Stomach (tissue), 9 donors: ENCODE data around the gene DOCK3. TPM values are rescaled to one million over a fixed set of nuclear protein-coding genes. Genes with fewer than 3 reads are reported as not detected.

Experiments used
- DNase-seq, 2 donors: peaks; one replicate each; pipeline versions ENCODE4 v3.0.0 to v3.0.0-alpha.2; 2013 to 2019
- H3K27ac ChIP-seq, 5 donors: fragments of 200-600 bp in 4 of 5; sonication (generic) in 4 of 5; one replicate each; pipeline ENCODE4 v1.5.1; 2013 to 2019; ENCODE audit warnings: mild to moderate bottlenecking in 1 of 5, moderate library complexity in 1 of 5
- H3K27me3 ChIP-seq, 3 donors: fragments of 200-600 bp; sonication (generic); one replicate each; pipeline ENCODE4 v1.5.1; 2017 to 2019; ENCODE audit warnings: mixed run types in 1 of 3
- H3K36me3 ChIP-seq, 4 donors: fragments of 200-600 bp; sonication (generic); 1 replicate in 3 of 4; 2 replicates in 1 of 4; pipeline ENCODE4 v1.5.1; 2016 to 2019
- H3K4me1 ChIP-seq, 4 donors: fragments of 200-600 bp; sonication (generic); one replicate each; pipeline ENCODE4 v1.5.1; 2016 to 2019
- H3K4me3 ChIP-seq, 4 donors: fragments of 200-600 bp; sonication (generic) in 3 of 4; one replicate each; pipeline ENCODE4 v1.5.1; 2016 to 2019; ENCODE audit warnings: mild to moderate bottlenecking in 1 of 4
- H3K9me3 ChIP-seq, 4 donors: fragments of 200-600 bp; sonication (generic); one replicate each; pipeline ENCODE4 v1.5.1; 2016 to 2019
- EP300 ChIP-seq: sonication (generic); formaldehyde crosslinking; IDR thresholded peaks from one replicate; pipeline ENCODE4 v1.6.1; 2017; ENCODE audit warnings: antibody characterized with exemption
- POLR2A ChIP-seq, 4 donors: fragments of 450-650 bp; IDR thresholded peaks; one replicate each; pipeline ENCODE4 v1.6.1; 2016; ENCODE audit warnings: antibody characterized with exemption in 4 of 4, control low read depth in 2 of 4, mild to moderate bottlenecking in 1 of 4, moderate library complexity in 1 of 4
- POLR2AphosphoS5 ChIP-seq, 3 donors: sonication (generic); formaldehyde crosslinking; IDR thresholded peaks; one replicate each; pipeline ENCODE4 v1.6.1; 2016; ENCODE audit warnings: antibody characterized with exemption in 3 of 3
- WGBS, 5 donors: extraction: QIAGEN DNeasy Blood & Tissue Kit in 3 of 5; methylation state at CpG; one replicate each; pipeline versions ENCODE4 v1.1.5 to v1.1.7; 2013 to 2018; 5-methylcytosine and 5-hydroxymethylcytosine counted together
- intact Hi-C: fragments of 100-400 bp; cut with DNase I; formaldehyde crosslinking; loops from one replicate; pipeline ENCODE4 v1.15.1; 2023; ENCODE audit warnings: low total_unique reads
- polyA plus RNA-seq, 3 donors: library from polyadenylated mRNA; stranded (reverse); fragments of 200-250 nt; gene quantifications; one replicate each; pipeline ENCODE4 v1.2.3, GENCODE V29; 2013
- total RNA-seq, 5 donors: library from RNA; depleted of rRNA; stranded (reverse); fragments of >200 nt; gene quantifications; one replicate each; pipeline versions ENCODE4 v1.1.0 to v1.2.3, GENCODE V29; 2014 to 2016
- TF ChIP-seq, protein P1 (sequence below), 7 experiments: fragments of 450-650 bp in 4 of 7; fragments of 200-600 bp in 3 of 7; sonication (generic) in 3 of 7; IDR thresholded peaks; one replicate each; pipeline ENCODE4 v1.5.1; 2016 to 2019; ENCODE audit warnings: antibody characterized with exemption in 7 of 7, control low read depth in 2 of 7, mild to moderate bottlenecking in 1 of 7
- donor health status: healthy with polysubstance abuse.
- donor health status: Bipolar disorder and iron deficiency.
- donor health status: healthy.

DOCK3 gene
- total and polyA plus RNA-seq, 8 donors, result 0.06 to 2.3 (median 1.0) TPM; not detected in 2

DNA sequence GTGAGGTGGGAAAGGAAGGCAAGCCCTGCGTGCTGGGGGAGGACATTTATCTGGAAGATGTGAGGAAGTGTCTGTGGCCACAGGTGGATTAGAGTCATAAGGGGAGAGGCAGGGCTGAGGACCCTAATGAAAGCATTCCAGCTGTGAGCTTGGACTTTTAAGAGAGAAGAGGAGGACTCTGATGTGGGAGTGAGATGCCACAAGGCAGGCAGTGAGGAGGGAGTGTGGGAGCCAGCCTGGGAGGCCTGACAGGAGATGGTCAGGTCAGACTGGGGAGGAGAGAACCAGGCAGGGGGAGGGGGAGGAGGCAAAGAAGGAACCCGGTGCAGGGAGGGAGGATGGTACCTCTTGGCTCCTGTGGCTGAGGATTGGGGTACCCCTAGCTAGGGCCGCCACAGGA is 36.8 kb upstream of the DOCK3 start:
- no peak for TF ChIP-seq POLR2A (IDR thresholded peaks at IDR 0.05)
- TF ChIP-seq EP300, result no peak
- no peak for TF ChIP-seq POLR2AphosphoS5 (IDR thresholded peaks at IDR 0.05)
- TF ChIP-seq, protein P1, sequence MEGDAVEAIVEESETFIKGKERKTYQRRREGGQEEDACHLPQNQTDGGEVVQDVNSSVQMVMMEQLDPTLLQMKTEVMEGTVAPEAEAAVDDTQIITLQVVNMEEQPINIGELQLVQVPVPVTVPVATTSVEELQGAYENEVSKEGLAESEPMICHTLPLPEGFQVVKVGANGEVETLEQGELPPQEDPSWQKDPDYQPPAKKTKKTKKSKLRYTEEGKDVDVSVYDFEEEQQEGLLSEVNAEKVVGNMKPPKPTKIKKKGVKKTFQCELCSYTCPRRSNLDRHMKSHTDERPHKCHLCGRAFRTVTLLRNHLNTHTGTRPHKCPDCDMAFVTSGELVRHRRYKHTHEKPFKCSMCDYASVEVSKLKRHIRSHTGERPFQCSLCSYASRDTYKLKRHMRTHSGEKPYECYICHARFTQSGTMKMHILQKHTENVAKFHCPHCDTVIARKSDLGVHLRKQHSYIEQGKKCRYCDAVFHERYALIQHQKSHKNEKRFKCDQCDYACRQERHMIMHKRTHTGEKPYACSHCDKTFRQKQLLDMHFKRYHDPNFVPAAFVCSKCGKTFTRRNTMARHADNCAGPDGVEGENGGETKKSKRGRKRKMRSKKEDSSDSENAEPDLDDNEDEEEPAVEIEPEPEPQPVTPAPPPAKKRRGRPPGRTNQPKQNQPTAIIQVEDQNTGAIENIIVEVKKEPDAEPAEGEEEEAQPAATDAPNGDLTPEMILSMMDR (IDR thresholded peaks at IDR 0.05), result no peak
- peaks cover 4 to 44% (median 34%) of the 10 kb centered on the region in 4 donors for H3K36me3 ChIP-seq
- 72 to 83% (median 75%) methylated on average over 3 of the region's 3 CpGs for WGBS, 5 donors
- no peak overlapping the region for H3K27ac ChIP-seq
- H3K27me3 ChIP-seq, result no peaks in the 10 kb centered on the region
- DNase-seq, result no peak
- H3K4me1 ChIP-seq, result peaks cover 0 to 14% (median 8%) of the 10 kb centered on the region in 4 donors
- no peak overlapping the region for H3K4me3 ChIP-seq
- H3K9me3 ChIP-seq, result no peaks in the 10 kb centered on the region
- intact Hi-C loops, result no loop called here

DNA sequence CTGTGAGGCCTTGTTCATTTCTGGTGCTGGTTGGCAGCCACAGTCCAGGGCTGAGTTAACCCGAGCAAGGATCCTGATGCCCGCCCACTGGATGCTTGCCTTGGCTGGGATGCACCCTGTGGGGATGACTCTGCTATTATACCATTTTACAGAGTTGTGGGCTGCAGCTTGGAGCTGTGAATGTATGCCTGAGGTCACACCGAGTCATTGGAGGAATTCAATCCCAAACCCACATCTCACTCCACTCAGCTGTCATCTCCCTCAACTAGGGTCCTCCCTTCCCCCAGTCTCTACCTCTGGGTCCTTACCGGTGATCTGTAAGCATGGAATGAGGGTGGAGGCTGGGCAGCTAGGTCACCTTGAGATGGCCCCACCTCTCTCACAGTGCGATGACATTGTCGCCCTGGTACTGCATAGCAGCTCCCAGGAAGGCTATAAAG is 35.7 kb upstream of the DOCK3 start:
- whole genome bisulfite sequencing, 5 donors, result 83 to 95% (median 84%) methylated on average over 6 of the region's 6 CpGs

DNA sequence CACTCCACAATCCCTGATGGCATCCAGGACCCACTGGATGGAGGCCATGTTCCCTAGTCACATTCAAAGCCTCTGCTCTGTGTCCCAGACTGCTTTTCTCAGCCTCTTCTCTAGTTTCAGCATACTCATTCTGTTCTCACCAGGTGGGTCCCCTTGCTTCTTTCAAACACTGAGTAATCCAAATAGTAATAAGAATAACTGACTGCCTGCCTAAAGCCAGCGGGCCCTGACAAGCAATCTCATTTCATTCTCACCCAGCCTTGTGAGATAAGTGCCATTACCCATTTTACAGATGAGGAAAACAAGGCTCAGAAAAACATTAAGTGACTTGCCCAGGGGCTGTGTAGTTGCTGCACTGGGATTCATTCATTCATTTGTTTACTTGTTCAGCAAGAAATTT is 32.3 kb upstream of the DOCK3 start:
- H3K4me3 ChIP-seq, result no peak overlapping the region
- intact Hi-C loops, result no loop called here
- H3K27ac ChIP-seq, result no peak overlapping the region
- no peak for DNase-seq
- H3K36me3 ChIP-seq, result peaks cover 15 to 88% (median 79%) of the 10 kb centered on the region in 4 donors
- TF ChIP-seq, protein P1 (IDR thresholded peaks at IDR 0.05), result no peak
- TF ChIP-seq POLR2AphosphoS5 (IDR thresholded peaks at IDR 0.05), result no peak
- no peak for TF ChIP-seq EP300
- TF ChIP-seq POLR2A (IDR thresholded peaks at IDR 0.05), result no peak
- H3K27me3 ChIP-seq, result no peaks in the 10 kb centered on the region
- 80 to 92% (median 90%) methylated on average over 1 of the region's 1 CpG for WGBS, 5 donors
- H3K4me1 ChIP-seq, result no peaks in the 10 kb centered on the region
- H3K9me3 ChIP-seq, result no peaks in the 10 kb centered on the region

More for the DNA sequence above, 35.7 kb upstream of the DOCK3 start:
- peak; percentile 31 to 49 for DNase-seq
- H3K36me3 ChIP-seq, result peaks cover 8 to 55% (median 46%) of the 10 kb centered on the region in 4 donors
- no peaks in the 10 kb centered on the region for H3K27me3 ChIP-seq
- peaks cover 0 to 8% (median 7%) of the 10 kb centered on the region in 4 donors for H3K4me1 ChIP-seq
- H3K4me3 ChIP-seq, result no peak overlapping the region
- TF ChIP-seq EP300, result no peak
- intact Hi-C loops, result no loop called here
- peak overlapping the region in 1 of 5 donors; percentile 19 for H3K27ac ChIP-seq
- H3K9me3 ChIP-seq, result no peaks in the 10 kb centered on the region

DNA sequence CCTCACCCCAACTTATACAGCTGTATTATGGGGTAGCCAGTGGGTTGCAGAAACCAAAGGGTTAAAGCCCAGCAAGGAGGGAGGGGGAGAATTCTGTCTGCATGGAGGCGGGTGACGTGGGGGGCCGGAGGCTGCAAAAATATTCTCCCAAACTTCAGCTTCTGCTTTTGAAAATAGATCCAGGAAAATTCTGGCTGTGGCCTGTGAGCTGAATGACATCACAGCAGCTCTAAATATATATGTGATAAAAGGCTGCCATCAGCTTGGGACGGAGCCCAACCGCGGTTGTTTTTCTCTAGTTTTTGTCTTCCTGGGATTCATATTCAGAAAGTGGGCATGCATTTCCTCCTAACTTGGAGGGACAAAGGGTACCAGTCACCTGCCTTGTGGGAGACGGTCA is 30.2 kb upstream of the DOCK3 start:
- TF ChIP-seq POLR2A (IDR thresholded peaks at IDR 0.05) (no peak), POLR2AphosphoS5 (IDR thresholded peaks at IDR 0.05) (no peak), EP300 (no peak)
- TF ChIP-seq, protein P1 (IDR thresholded peaks at IDR 0.05), result no peak
- Histone ChIP-seq H3K4me1 (peaks cover 0 to 11% (median 3%) of the 10 kb centered on the region in 4 donors), H3K27ac (no peak overlapping the region), H3K4me3 (no peak overlapping the region), H3K27me3 (no peaks in the 10 kb centered on the region), H3K36me3 (peaks cover 15 to 99% (median 97%) of the 10 kb centered on the region in 4 donors), H3K9me3 (no peaks in the 10 kb centered on the region)
- peak in 1 of 2 donors; percentile 66 for DNase-seq
- WGBS, 5 donors, result 68 to 87% (median 77%) methylated on average over 7 of the region's 7 CpGs
- intact Hi-C loops, result no loop called here

DNA sequence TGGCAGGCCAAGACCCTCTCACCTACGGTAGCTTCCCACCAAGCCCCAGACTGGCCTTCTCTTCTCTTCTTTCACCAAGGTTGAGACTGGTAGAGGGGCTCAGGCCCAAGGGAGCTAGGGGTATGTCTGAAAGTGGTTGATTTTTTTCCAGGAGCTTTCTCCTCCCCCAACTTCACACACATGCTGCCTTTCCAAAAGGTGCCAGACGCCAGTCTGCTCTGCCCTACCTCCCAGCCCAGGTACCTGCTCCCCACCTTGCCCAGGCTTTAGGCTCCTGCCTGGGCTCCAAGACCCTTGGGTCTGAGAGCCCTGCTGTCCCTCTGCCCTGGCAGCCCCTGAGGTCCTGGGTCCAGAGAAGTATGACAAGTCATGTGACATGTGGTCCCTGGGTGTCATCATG is 29.3 kb upstream of the DOCK3 start:
- WGBS, 5 donors, result 81 to 92% (median 89%) methylated on average over 2 of the region's 2 CpGs
- Histone ChIP-seq H3K9me3 (no peaks in the 10 kb centered on the region), H3K27me3 (no peaks in the 10 kb centered on the region), H3K27ac (no peak overlapping the region), H3K4me3 (no peak overlapping the region), H3K36me3 (peaks cover 15 to 95% (median 92%) of the 10 kb centered on the region in 4 donors), H3K4me1 (peaks cover 0 to 15% (median 4%) of the 10 kb centered on the region in 4 donors)
- intact Hi-C loops, result no loop called here
- TF ChIP-seq POLR2AphosphoS5 (IDR thresholded peaks at IDR 0.05) (no peak), EP300 (no peak), POLR2A (IDR thresholded peaks at IDR 0.05) (no peak)
- TF ChIP-seq, protein P1 (IDR thresholded peaks at IDR 0.05), result no peak
- no peak for DNase-seq
